Neural progenitor cell (in vitro differentiated cells): Measurements from ENCODE around the gene TPP1.

Experiments used
- EZH2phosphoT487 ChIP-seq: fragments of 200-600 bp; sonication (generic); IDR thresholded peaks from 2 replicates; pipeline ENCODE4 v1.6.1; 2017; ENCODE audit warnings: antibody characterized with exemption
- TF ChIP-seq, protein P1 (sequence below): fragments of 200-600 bp; sonication (generic); IDR thresholded peaks from 2 replicates; pipeline ENCODE4 v1.5.1; 2017; ENCODE audit warnings: antibody characterized with exemption, mild to moderate bottlenecking

DNA sequence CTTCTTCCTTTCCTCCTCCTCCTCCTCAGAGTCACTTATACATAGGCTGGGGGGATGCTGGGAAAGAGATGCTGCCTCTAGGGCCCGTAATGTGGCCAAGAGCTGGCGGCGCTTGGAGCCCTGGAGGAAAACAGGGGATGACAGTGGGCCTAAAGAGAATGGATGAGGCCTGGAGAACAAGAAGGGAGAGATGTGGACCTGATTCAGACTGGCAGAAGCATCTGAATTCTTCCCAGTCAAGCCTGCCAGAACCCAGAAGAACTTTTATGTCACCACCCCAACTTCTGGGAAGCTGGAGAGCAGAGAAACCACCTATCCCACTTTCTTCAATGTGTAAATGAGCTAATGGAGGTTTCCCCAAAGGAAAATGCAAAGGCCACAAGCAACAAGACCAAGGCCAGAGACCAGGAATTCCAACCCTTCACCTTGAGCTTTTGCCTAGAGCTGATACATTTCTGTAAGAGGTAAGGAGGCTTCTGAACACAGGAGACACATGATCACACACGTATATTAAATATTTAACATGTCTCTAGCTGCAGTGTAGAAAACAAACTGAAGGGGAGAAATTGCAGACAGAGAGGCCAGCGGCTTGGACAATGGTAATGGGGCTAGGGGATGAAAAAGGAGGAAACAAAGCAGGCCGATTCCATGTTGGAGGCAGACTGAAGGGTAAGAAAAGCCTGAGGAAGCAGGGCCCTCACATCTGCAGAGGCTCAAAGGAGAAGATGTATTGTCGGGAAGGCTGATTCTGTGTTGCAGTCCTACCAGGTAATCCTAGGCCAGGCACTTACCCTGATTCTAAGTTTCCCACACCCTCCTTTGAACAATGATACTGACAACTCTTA, 16.9 kb downstream of the TPP1 start:
- TF ChIP-seq, protein P1, sequence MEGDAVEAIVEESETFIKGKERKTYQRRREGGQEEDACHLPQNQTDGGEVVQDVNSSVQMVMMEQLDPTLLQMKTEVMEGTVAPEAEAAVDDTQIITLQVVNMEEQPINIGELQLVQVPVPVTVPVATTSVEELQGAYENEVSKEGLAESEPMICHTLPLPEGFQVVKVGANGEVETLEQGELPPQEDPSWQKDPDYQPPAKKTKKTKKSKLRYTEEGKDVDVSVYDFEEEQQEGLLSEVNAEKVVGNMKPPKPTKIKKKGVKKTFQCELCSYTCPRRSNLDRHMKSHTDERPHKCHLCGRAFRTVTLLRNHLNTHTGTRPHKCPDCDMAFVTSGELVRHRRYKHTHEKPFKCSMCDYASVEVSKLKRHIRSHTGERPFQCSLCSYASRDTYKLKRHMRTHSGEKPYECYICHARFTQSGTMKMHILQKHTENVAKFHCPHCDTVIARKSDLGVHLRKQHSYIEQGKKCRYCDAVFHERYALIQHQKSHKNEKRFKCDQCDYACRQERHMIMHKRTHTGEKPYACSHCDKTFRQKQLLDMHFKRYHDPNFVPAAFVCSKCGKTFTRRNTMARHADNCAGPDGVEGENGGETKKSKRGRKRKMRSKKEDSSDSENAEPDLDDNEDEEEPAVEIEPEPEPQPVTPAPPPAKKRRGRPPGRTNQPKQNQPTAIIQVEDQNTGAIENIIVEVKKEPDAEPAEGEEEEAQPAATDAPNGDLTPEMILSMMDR = no peak
- TF ChIP-seq EZH2phosphoT487 = no peak
